Mammary epithelial cell (primary cell): Measurements from ENCODE around the gene PIGP.

Experiments used
- CTCF ChIP-seq, 2 donors: IDR thresholded peaks in 1 of 2; conservative IDR thresholded peaks in 1 of 2; 2 replicates each; pipeline ENCODE4 v1.5.1; 2011 to 2012; ENCODE audit warnings: inconsistent platforms in 2 of 2, low read length in 2 of 2, mild to moderate bottlenecking in 2 of 2, control low read depth in 1 of 2, low read depth in 1 of 2; ENCODE audit not compliant: insufficient read depth in 1 of 2; ENCODE audit errors: extremely low read depth in 1 of 2
- EZH2 ChIP-seq: IDR thresholded peaks from 2 replicates; pipeline ENCODE4 v1.6.1; 2012; ENCODE audit warnings: low read length, inconsistent platforms, borderline replicate concordance

GRCh38 chr21:37059181-37059580 lies 13.7 kb downstream of the PIGP start:
- TF ChIP-seq EZH2 (no peak), CTCF (conservative IDR thresholded peaks at IDR 0.05 in 1 of 2, IDR thresholded peaks at IDR 0.05 in 1 of 2; ENCODE audit: extremely low read depth in 1 of 2, insufficient read depth in 1 of 2, low read depth in 1 of 2, low read length in 2 of 2) (no peak)
